ENCODE data around the gene GATAD2A.
"Not testable (repeated sequence)": the region's sequence is repeated elsewhere in the genome, so short reads cannot be mapped to it uniquely, and the experiment has no call there.

The GATAD2A gene

GRCh38 chr19:19447536-19448237, 42.2 kb downstream of the GATAD2A start:
- peak; percentile 32 for DNase-seq

DNA sequence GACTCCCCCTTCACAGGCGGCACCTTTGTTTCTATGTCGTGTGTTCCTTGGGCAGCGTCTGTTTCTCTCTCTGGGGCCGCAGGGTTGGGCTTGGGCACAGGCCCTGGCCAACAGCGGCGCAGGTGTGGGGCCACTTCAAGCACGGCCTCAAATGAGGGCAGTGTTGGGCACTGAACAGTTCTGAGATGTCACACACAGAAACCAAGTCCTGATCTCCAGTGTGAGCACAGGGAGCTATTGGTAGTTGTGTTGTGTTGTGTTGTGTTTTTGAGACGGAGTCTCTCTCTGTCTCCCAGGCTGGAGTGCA, 42.7 kb downstream of the GATAD2A start:
- no peak for DNase-seq

DNA sequence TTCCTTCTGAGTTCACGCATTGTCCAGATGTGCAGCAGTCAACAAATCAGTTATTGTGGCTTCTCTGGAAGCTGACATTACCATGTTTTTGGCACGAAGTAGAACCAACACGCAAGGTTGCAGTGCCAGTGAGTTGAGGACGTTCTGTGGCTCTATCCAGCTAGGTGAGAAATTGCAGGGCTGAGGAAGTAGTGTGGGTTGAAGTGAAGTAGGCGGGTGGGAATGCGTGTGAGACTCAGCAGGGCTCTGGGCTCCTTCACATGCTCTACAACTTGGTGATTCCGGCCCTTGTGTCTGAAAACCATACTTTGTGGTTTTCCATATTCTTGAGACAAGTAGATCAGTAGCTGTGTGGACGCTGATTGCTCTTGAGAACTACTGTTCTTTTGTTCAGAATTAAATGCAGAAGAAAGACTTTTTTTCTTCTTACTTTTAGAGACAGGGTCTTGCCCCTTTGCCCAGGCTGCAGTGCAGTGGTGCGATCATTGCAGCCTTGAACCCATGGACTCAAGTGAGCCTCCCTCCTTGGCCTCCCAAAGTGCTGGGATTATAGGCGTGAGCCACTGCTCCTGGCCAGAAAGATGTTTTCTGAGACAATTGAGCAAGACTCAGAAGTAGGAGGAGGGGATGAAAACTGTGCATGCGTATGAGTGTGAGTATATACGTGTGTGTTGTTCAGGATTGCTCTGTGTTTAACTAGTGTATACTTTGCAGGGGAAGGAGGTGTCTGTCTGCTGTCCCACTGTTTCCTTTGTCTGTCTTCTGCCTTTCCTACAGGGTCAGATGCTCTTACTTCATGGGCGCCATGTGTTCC, 46.2 kb downstream of the GATAD2A start:
- peak; percentile 81 for DNase-seq

DNA sequence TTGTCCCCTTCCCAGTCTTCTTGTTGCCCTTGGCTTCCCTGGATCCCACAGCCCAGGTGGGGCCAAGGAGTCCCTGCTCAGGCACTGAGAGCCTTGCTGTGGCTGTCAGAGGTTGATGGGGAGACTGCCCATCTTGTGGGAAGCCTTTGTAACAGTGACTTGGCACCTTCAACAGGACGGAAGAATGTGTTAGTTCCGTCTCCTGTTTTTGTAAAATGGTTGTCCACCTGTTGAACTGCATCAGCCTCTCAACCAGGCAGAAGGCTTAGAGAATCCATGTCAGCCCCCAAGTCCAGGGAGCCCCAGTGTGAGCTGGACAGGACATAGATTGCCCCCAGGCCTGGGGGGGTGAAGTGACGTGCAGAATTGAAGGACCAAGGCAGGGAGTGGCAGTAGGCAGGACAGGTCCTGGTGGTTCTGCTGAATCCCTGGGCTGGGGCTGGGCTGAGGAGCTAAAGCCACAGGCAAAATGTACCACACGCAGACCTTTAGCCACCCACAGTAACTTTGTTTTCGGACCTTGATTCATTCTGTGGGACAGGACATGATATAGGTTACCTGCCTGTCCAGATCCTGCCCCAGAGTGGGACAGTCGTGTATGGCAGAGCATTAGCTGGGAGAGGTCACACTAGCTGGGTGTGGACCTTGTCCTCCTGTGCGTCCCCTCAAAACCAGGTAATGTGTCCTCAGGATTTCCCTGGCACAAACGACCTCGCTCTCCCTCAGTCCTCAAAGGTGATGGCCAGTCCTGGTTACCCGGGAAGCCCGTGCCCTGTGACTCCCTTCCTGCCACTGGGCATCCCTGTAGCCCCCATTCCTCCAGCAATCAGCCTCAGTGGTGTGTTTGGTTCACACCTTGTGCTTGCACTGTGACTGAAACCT, 47.0 kb downstream of the GATAD2A start:
- no peak for DNase-seq

DNA sequence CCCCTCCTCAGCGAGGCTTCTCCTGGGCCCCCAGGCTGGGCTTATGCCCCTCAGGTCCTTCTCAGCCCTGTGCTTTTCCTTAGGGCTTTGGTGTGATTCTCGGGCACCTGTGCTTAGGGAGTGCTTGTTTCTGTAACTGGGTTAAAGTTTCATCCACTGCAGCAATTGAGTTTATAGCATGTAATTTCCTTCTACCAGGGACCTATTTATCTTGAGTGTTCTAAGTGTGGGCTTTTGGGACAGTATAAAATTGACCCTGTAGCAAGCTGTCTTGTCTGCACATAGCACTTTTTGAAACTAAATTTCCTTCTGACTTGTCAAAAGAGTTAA, 47.6 kb downstream of the GATAD2A start:
- DNase-seq: no peak

DNA sequence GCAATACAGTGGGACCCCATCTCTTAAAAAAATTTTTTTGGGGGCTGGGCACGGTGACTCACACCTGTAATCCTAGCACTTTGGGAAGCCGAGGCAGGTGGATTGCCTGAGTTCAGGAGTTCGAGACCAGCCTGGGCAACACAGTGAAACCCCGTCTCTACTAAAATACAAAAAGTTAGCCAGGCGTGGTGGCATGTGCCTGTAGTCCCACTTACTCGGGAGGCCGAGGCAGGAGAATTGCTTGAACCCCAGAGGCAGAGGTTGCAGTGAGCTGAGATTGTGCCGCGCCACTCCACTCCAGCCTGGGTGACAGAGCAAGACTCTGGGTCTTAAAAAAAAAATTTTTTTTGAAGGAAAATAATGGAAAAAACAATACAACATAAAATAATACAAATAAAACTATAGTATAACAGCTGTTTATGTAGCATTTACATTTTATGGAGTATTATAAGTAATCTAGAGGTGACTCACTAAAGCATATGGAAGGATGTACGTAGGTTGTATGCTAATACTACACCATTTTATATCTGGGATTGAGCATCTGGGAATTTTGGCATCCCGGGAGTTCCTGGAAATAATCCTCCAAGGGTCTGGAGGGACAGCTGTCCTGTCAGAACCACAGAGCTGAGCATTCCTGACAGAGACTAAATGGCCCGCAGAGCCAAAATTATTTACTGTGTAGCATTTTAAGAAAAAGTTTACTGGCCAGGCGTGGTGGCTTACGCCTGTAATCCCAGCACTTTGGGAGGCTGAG, 49.9 kb downstream of the GATAD2A start:
- DNase-seq: not testable (repeated sequence)

DNA sequence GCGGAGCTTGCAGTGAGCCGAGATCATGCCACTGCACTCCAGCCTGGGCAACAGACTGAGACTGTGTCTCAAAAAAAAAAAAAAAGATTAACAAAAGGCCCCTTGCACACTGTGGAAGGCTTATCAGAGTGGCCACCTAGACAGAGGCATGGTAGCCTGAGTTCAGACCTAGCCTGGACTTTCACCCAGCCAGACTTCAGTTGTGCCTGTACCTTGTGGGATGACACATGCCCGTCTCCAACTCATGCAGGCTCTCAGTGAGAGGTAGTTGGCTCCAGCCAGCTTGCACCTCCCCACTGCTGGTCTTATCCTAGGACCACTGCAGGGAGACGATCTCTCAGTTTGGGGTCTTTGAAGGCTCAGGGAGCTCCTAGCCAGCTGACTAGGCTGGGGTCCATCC, 52.2 kb downstream of the GATAD2A start:
- DNase-seq: no peak

GRCh38 chr19:19458110-19458816, 52.8 kb downstream of the GATAD2A start:
- DNase-seq: no peak

DNA sequence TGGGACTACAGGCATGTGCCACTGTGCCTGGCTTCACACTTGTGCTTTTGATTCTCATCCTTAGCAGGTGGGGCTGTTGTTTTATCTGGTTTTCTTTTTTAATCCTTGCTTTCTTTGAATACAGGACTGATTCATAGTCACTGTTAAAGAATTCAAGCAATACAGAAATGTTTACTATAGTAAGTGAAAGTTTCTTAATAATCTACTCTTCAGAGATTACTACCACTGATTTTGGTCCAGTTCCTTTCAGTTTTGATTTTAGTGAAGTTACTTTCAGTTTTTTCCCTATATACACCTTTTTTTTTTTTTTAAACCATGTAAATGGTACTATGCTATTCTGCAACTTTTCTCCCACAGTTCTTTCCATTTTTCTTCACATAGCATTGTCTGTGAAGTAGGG, 53.6 kb downstream of the GATAD2A start:
- peak; percentile 63 for DNase-seq

- peak; percentile 89 for DNase-seq
Observed at GRCh38 chr19:19459707-19460251, 54.3 kb downstream of the GATAD2A start.

DNA sequence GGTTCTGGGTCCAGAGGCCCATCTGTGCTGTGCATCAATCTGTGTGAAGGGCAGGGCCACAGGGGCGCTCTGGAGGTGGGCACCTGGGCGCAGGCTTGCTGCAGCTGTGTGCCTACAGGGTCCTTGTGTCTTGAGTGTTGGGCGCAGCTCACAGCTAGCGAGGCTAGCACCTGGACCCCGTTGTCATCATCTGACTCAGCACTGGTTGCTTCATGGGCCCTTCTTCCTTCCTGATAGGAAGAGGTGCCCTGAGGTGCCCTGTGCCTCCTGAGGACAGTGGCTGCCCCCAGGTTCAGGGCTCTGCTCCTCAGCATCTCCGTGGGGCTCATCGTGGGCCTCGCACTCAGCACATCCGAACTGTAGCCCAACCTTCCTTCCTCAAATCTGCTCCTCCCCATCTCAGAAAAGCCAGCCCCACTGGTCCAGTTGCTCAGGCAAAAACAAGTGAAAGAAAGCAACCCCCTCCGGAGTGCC, 54.8 kb downstream of the GATAD2A start:
- DNase-seq: peak; percentile 84

GRCh38 chr19:19460761-19461265, 55.3 kb downstream of the GATAD2A start:
- peak; percentile 82 for DNase-seq

DNA sequence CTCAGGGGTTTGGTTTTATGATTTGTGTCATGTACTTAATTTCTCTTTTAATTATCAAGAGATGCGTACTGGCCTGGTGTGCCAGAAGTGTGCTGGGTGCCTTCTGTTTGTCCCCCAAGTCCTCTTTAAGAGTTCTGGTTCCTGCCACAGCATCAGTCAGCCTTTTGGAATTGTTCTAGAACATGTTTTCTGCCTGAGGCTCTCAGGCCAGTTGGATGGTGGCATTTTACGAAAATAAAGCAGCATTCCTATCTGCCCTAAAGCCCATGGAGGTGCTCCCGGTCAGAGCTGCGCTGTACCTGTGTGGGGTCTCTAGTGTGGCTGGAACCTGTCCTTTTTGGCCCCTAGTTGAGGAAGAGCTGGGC, 55.8 kb downstream of the GATAD2A start:
- DNase-seq: no peak

DNA sequence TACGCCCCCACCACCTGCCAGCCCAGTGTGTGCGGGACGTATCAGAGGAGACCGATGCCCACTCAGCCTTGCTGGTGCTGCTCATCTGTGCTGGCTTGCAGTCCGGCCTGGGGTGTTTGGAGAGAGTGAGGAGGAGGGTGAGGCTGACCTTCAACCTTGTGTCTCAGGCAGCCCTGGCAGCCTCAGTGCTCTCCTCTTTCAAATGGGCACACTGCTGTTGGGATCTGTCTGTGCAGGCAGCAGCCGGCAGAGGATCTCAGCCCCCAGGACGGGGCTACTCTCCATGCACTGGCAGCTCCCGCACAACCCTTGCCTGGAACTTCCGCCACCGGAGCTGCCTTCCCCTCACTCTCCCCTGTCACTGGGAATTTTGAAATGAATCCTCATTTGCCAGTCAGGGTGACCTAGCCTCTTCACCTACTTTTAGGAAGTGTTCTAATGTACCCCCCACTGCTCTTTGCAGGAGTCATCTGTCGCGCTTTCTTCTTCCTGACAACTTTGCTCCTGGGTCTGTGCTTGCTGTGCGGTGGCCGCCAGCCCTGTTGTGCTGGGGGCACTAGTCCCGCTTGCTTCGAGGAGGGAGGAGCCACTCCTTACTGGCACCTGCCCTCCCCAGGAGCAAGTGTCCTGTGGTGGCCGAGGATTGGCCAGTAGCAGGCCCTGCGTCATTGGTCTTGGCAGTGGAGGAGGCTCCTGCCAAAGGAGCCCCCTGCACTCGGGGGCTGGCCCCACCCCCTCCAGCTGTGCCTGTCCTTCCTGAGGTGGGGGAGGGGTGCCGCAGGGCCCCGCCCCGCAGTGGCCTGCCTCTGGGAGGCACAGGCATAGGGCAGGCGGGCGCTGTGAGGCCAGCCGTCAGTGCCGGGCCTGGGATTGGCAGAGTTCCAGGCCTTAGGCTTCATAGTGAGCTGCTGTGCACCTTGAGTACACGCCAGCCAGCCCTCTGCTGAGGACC, 56.5 kb downstream of the GATAD2A start:
- DNase-seq: peak; percentile 45

DNA sequence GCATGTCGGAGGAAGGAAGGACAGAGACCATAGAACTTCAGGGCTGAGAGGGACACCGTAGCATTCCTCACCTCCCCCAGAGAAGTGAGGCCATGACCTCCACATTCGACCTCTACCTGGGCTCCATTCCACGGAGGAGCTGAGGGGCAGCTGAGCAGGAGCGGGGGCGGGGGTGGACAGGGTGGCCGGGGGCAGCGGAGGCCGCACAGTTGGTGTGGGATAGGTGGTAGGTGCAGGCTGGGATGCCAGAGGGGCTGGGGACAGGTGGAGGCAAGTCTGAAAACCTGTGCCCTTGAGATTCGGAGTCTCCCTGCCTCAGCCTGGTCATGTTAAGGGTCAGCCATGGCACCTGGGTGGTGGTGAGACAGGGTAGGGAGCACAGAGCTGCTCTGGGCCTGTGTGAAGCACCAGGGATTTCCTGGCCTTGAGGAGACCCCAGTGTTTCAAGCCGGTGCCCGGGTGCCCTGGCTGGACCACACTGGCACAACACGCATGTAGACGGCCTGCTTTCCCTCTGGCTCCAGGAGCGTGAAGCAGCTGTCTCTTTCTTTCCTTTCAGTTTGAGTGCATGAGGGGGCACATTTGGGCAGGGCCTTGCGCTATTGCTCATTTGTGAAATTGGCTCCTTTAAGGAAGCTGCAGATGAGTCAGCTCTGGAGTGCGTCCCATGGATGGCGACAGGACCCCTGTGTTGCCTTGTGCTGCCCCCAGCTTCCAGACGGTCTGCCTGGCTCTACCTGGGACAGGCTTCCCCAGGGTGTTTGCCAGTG, 58.1 kb downstream of the GATAD2A start:
- peak; percentile 45 for DNase-seq

GRCh38 chr19:19464339-19465098, 59.0 kb downstream of the GATAD2A start:
- DNase-seq: no peak

- no peak for DNase-seq
Observed at GRCh38 chr19:19465436-19466070, 60.1 kb downstream of the GATAD2A start.

- no peak for DNase-seq
Observed at GRCh38 chr19:19466201-19466600, 60.7 kb downstream of the GATAD2A start.

Data from activated CD4-positive, alpha-beta T cell treated with anti-CD3 and anti-CD28 coated beads, Interleukin-10, Interleukin-2, amounts not matched to agents 100 ng/mL and 50 ng/mL, durations not matched to agents 16 hours and 8 hours (primary cell).